Endometrium (tissue), 2 donors: ENCODE results near the gene ATG12.
"Not testable (repeated sequence)": the region's sequence is repeated elsewhere in the genome, so short reads cannot be mapped to it uniquely, and the experiment has no call there.

Experiments
- FAIRE-seq: peaks from 2 replicates; lab custom pipeline; 2012; peaks lifted over from hg19 to GRCh38; lab: Jason Lieb, UNC
- donor health status: control.
- donor health status: control.

Gene ATG12

GRCh38 chr5:115842089-115842935, 947 bp upstream of the ATG12 start:
- FAIRE-seq: no peak

GRCh38 chr5:115840873-115841272, 492 bp downstream of the ATG12 start:
- no peak for FAIRE-seq

GRCh38 chr5:115838885-115839518, 2.4 kb downstream of the ATG12 start:
- FAIRE-seq: peak; percentile 12

- FAIRE-seq: no peak
Observed at GRCh38 chr5:115835481-115835880, 5.9 kb downstream of the ATG12 start.

- FAIRE-seq: peak; percentile 29
Observed at GRCh38 chr5:115831163-115831768, 10.1 kb downstream of the ATG12 start.

GRCh38 chr5:115829913-115830312, 11.5 kb downstream of the ATG12 start:
- FAIRE-seq: no peak

GRCh38 chr5:115825948-115826347, 15.4 kb downstream of the ATG12 start:
- FAIRE-seq: no peak

GRCh38 chr5:115824983-115825382, 16.4 kb downstream of the ATG12 start:
- FAIRE-seq: not testable (repeated sequence)

GRCh38 chr5:115820846-115821245, 20.5 kb downstream of the ATG12 start:
- no peak for FAIRE-seq

GRCh38 chr5:115818821-115819220, 22.5 kb downstream of the ATG12 start:
- FAIRE-seq: no peak

- FAIRE-seq: no peak
Observed at GRCh38 chr5:115817386-115817785, 24.0 kb downstream of the ATG12 start.

- no peak for FAIRE-seq
Observed at GRCh38 chr5:115816226-115817081, 24.9 kb downstream of the ATG12 start, which contains the start of gene CDO1. Gene CDO1, minus strand, starts transcription at chr5:115816659. Its CDS starts 262 bp downstream, at chr5:115816397.

- no peak for FAIRE-seq
Observed at GRCh38 chr5:115815693-115816225, 25.6 kb downstream of the ATG12 start.

- FAIRE-seq: no peak
Observed at GRCh38 chr5:115815006-115815692, 26.2 kb downstream of the ATG12 start.

- FAIRE-seq: no peak
Observed at GRCh38 chr5:115813719-115814118, 27.6 kb downstream of the ATG12 start.

- FAIRE-seq: no peak
Observed at GRCh38 chr5:115812372-115812771, 29.0 kb downstream of the ATG12 start.

- no peak for FAIRE-seq
Observed at GRCh38 chr5:115811406-115811805, 30.0 kb downstream of the ATG12 start.

GRCh38 chr5:115810761-115811160, 30.6 kb downstream of the ATG12 start:
- peak; percentile 74 for FAIRE-seq

GRCh38 chr5:115809946-115810345, 31.4 kb downstream of the ATG12 start:
- no peak for FAIRE-seq

GRCh38 chr5:115808066-115808465, 33.3 kb downstream of the ATG12 start:
- not testable (repeated sequence) for FAIRE-seq

- no peak for FAIRE-seq
Observed at GRCh38 chr5:115807654-115808052, 33.7 kb downstream of the ATG12 start.
